ENCODE data around the gene BANP. TPM values are rescaled to one million over a fixed set of nuclear protein-coding genes. Genes with fewer than 3 reads are reported as not detected.
"Not testable (repeated sequence)": the region's sequence is repeated elsewhere in the genome, so short reads cannot be mapped to it uniquely, and the experiment has no call there.

BANP gene
- total RNA-seq, 2 donors from 2014 or later: 46.4 to 85.9 TPM

DNA sequence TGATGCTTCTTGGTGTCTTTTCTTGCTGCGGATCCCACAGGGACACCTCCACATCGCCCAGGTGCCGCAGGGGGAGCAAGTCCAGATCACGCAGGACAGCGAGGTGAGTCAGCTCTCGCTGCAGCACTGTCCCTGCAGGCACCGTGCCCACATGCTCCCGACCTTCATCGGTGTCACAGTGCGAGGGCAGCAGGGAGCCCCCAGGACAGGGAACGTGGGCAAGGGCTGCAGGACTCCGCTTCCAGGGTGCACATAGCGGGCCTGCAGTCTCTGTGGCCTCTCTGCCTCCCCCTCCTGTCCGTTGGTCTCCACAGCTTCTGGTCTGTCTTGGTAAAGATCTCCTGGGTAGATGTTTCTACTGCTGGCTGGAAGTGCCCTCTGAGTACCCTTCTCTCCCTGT is 84.1 kb downstream of the BANP start:
- no peaks in the 10 kb centered on the region for H3K27me3 Mint-ChIP-seq
- no peaks in the 10 kb centered on the region for H3K9me3 Mint-ChIP-seq
- peaks cover 88% of the 10 kb centered on the region for H3K36me3 Mint-ChIP-seq (ENCODE audit: low read depth)
- ATAC-seq (replicated peaks): no peak
- H3K4me1 Mint-ChIP-seq: no peaks in the 10 kb centered on the region
- no peak overlapping the region for H3K4me3 Mint-ChIP-seq
- H3K27ac Mint-ChIP-seq: no peak overlapping the region

DNA sequence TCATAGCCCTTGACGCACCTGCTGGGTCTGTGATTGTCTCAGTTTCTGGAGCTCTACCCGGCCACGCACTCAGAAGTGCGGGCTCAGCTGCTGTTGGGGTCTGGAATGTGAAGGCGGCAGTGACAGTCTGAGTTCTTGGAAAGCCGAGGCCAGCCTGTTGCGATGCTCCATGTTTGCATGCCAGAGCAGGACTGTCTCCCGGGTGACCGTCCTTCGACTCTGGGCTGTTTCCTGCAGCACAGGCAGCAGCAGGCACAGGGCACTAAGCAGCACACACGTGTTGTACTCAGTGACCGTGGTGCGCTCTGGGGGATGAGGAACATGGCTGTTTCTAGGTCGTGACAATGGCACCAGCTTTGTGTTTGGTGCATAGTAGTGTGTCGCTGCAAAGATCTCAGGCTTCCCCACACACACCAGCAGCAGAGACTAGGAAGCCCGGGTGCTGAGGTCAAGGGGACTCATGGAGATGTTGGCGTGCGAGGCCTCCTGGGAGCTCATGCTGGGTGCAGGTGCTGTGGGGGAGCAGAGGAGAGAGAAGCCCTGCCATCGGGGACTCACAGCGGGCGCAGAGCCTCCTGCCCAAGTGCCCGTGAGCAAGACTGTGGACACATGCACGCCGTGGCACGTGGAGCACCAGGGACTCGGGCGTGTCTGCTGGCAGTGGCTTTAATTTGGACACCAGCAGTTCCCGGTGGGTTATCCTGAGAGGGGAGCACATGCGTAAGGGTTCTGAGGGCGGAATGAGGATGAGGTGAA is 84.8 kb downstream of the BANP start:
- not testable (repeated sequence) for H3K4me3 Mint-ChIP-seq; H3K27ac Mint-ChIP-seq; H3K27me3 Mint-ChIP-seq; H3K4me1 Mint-ChIP-seq; H3K9me3 Mint-ChIP-seq; ATAC-seq (replicated peaks)
- peaks cover 89% of the 10 kb centered on the region for H3K36me3 Mint-ChIP-seq (ENCODE audit: low read depth)

DNA sequence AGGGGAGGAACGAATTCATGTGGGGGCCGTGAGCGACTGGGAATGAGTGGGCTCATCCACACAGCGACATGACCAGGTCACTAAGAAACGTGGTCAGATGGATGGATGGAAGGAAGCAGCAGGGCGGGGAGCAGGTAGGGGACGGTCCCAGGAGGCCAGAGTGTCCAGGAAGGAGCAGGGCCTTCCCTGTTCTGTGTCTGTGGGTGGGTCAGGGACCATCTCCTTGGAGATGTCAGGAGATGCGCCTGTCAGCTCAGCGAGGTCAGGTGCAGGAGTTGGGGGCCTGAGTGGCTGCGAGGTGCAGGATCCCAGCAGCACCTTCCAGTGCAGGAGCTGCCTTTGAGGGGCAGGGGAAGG is 85.4 kb downstream of the BANP start:
- not testable (repeated sequence) for H3K27me3 Mint-ChIP-seq; H3K27ac Mint-ChIP-seq; H3K4me3 Mint-ChIP-seq; H3K4me1 Mint-ChIP-seq; H3K9me3 Mint-ChIP-seq; ATAC-seq (replicated peaks)
- H3K36me3 Mint-ChIP-seq (ENCODE audit: low read depth): peaks cover 87% of the 10 kb centered on the region

DNA sequence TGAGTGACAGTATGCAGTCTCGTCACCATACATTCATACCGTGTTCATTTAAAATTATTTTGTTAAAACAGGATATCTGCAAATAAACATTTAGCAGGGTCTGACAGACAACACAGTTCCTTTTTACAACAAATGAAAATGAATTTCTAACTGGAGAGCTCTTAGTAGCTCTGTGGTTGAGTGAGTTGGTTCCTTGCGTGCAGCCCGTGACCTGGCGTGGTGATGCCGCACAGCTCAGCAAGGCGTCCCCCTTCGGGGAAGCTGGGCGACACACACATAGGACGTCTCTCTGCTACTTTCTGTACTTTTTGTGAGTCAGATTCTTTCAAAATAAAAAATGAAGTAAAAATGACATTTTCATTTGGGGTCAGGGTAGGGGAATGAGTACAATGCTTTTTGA is 86.1 kb downstream of the BANP start:
- H3K9me3 Mint-ChIP-seq; H3K4me1 Mint-ChIP-seq; H3K27ac Mint-ChIP-seq; ATAC-seq (replicated peaks); H3K27me3 Mint-ChIP-seq; H3K4me3 Mint-ChIP-seq: not testable (repeated sequence)
- peaks cover 87% of the 10 kb centered on the region for H3K36me3 Mint-ChIP-seq (ENCODE audit: low read depth)

DNA sequence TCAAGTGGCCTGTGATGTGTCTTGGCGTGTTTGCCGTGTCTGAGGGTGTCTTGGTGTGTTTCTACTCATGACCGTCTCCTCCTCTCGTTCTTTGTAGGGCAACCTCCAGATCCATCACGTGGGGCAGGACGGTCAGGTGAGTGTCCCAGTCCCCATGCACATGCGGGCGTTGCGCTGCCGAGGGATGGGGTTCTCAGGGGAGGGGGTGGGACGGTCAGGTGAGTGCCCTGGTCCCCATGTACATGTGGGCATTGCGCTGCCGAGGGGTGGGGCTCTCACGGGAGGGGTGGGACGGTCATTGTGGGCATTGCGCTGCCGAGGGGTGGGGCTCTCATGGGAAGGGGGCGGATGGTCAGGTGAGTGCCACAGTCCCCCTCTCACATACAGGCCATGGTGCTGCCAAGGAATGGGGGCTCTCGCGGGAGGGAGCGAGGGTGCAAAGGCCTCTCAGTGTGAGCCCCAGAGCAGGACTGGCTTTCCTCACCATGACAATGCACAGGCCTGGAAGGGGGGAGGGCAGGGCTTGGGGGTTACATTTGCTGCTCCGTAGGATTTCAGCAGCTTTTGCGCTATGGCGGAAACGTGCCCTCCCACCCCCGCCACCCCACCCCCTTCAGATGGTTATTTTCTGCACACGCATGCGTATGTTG is 86.8 kb downstream of the BANP start:
- ATAC-seq (replicated peaks); H3K27ac Mint-ChIP-seq; H3K9me3 Mint-ChIP-seq; H3K4me1 Mint-ChIP-seq; H3K27me3 Mint-ChIP-seq; H3K4me3 Mint-ChIP-seq: not testable (repeated sequence)
- H3K36me3 Mint-ChIP-seq (ENCODE audit: low read depth): peaks cover 84% of the 10 kb centered on the region

DNA sequence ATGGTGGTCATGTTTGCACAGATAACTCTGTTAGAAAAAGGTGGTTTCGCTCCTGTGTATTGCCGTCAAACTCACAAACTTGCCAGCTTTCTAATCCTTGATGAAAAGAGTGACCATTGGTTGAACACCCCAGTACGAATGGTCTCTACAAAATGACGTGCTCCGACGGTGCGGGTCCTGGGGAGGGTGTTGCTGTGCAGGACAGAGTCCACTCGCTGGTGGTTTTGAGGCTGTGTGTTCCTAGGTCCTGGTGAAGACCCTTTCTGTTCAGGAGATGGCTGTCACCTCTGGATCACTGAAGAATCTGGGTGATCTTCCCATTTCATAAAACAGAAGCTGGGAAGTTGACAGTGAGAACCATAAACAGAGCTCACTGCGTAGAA is 87.3 kb downstream of the BANP start:
- ATAC-seq (replicated peaks); H3K4me1 Mint-ChIP-seq; H3K27me3 Mint-ChIP-seq; H3K27ac Mint-ChIP-seq; H3K4me3 Mint-ChIP-seq; H3K9me3 Mint-ChIP-seq: not testable (repeated sequence)
- H3K36me3 Mint-ChIP-seq (ENCODE audit: low read depth): peaks cover 84% of the 10 kb centered on the region

DNA sequence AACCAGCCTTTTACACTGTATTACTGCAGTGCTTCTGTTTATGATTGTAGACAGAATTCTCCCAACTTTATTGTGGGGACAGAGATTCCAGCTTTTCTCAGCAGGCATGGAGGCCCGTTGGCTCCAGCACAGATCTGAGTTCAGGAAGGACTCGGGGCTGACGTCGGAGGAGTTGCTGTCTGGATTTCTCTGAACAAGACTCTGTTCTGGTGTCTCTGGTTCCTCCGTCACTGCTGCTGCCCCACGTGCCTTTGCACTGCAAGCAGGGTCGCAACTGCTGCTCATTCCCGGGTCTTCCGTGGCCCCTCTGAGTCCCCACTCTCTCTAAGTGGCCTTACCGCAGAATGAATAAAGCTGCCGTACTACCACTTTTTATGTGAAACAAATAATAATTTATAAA is 88.4 kb downstream of the BANP start:
- H3K4me3 Mint-ChIP-seq: no peak overlapping the region
- no peak overlapping the region for H3K27ac Mint-ChIP-seq
- peaks cover 4% of the 10 kb centered on the region for H3K4me1 Mint-ChIP-seq
- H3K36me3 Mint-ChIP-seq (ENCODE audit: low read depth): peaks cover 83% of the 10 kb centered on the region
- ATAC-seq (replicated peaks): no peak
- no peaks in the 10 kb centered on the region for H3K9me3 Mint-ChIP-seq
- no peaks in the 10 kb centered on the region for H3K27me3 Mint-ChIP-seq

DNA sequence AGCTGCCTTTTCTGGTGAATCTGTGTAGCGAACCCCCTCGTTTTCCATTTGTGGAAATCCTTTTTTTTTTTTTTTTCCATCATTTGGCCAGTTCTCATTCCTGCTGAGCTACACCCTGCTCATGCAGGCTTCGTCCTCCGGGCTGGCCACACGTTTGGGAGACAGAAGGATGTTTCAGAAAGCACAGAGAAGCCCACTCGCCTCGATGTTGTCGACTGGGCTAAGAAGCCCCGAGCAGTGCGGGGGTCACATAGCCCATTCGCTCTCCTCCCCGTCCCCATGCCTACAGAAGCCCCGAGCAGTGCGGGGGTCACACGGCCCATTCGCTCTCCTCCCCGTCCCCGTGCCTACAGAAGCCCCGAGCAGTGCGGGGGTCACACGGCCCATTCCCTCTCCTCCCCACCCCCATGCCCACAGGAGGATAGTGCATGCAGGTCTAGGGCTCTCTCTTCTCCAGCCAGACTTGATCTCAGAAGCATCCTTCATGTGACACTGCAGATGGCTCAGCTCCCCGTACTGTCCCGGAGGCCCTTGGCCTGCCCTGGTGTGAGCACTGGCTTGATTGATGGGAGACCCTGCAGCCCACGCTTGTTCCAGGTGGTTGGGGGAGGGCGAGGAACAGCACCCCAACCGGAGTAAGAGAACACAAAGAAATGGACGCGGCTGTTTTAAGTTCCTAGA is 89.1 kb downstream of the BANP start:
- ATAC-seq (replicated peaks); H3K4me3 Mint-ChIP-seq; H3K27me3 Mint-ChIP-seq; H3K9me3 Mint-ChIP-seq; H3K27ac Mint-ChIP-seq; H3K4me1 Mint-ChIP-seq: not testable (repeated sequence)
- peaks cover 75% of the 10 kb centered on the region for H3K36me3 Mint-ChIP-seq (ENCODE audit: low read depth)

DNA sequence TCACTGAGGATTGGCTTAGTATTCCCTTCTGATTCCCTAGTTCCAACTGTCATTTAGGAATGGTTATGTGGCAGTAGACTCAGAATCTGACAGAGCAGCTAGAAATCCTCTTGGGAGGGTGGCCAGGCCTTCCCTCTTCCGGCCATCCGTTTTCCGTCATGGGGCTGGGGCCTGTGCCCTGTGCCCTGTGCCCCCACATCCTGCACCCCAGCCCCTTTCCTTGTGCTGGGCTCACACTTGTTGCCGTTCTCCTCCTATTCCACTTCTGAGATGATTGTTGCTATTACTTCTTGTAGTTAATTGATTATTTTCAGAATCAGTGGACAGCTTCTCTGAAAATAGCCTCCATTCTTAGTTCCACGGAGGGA is 89.6 kb downstream of the BANP start:
- not testable (repeated sequence) for H3K27ac Mint-ChIP-seq; H3K4me1 Mint-ChIP-seq; H3K4me3 Mint-ChIP-seq; H3K27me3 Mint-ChIP-seq; ATAC-seq (replicated peaks); H3K9me3 Mint-ChIP-seq
- peaks cover 70% of the 10 kb centered on the region for H3K36me3 Mint-ChIP-seq (ENCODE audit: low read depth)

DNA sequence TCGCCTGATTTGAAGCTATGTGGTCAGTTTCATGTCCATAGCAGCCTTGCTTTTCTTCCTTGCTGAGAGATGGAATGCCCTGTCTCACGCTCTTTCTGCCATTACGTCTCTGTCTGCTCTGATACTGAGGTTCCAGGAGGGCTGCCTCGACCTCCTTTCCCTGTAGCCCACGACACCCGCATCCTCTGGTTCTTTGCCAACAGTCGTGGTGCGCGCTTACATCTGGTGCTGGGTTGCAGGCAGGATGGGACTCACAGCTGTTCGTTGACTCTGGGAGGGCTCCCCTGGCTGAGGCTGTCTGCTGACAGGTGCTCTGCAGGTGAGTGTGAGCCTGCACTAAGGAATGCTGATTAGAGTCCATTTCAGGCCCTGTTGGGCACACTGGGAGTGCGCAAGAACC is 90.3 kb downstream of the BANP start:
- H3K4me3 Mint-ChIP-seq: not testable (repeated sequence)
- peak overlapping the region; percentile 47 for H3K27ac Mint-ChIP-seq

DNA sequence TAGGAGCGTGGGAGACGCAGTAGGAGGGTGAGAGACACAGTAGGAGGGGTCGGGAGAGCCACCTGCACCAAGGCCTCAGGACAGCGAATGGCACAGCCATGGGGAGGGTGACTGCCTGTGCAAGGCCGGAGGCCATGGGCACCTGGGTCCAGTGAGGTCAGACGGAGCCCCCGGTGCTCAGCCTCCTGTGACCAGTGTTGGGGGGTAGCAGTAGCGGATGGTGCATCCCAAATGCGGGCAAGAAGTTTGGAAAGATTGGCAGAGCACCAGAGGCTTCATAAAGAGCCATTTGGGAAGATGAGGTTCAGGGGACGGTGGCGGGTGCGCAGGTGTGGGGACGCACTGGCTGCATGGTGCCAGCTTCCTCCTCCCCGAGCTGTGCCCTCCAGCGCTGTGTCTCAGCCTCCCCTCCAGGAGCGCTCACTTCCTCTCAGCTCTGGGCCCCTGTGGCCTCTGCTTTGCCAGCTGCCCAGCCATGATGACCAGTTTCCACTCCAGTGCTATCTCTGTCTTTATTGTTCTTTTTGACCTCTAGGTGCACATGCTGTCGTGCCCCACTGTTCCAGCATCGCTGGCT is 90.8 kb downstream of the BANP start:
- H3K4me1 Mint-ChIP-seq; H3K4me3 Mint-ChIP-seq; ATAC-seq (replicated peaks); H3K27me3 Mint-ChIP-seq; H3K9me3 Mint-ChIP-seq: not testable (repeated sequence)
- peak overlapping the region; percentile 47 for H3K27ac Mint-ChIP-seq
- H3K36me3 Mint-ChIP-seq (ENCODE audit: low read depth): peaks cover 59% of the 10 kb centered on the region

More for the DNA sequence above, 90.3 kb downstream of the BANP start:
- H3K9me3 Mint-ChIP-seq; ATAC-seq (replicated peaks); H3K4me1 Mint-ChIP-seq; H3K27me3 Mint-ChIP-seq: not testable (repeated sequence)
- H3K36me3 Mint-ChIP-seq (ENCODE audit: low read depth): peaks cover 64% of the 10 kb centered on the region

DNA sequence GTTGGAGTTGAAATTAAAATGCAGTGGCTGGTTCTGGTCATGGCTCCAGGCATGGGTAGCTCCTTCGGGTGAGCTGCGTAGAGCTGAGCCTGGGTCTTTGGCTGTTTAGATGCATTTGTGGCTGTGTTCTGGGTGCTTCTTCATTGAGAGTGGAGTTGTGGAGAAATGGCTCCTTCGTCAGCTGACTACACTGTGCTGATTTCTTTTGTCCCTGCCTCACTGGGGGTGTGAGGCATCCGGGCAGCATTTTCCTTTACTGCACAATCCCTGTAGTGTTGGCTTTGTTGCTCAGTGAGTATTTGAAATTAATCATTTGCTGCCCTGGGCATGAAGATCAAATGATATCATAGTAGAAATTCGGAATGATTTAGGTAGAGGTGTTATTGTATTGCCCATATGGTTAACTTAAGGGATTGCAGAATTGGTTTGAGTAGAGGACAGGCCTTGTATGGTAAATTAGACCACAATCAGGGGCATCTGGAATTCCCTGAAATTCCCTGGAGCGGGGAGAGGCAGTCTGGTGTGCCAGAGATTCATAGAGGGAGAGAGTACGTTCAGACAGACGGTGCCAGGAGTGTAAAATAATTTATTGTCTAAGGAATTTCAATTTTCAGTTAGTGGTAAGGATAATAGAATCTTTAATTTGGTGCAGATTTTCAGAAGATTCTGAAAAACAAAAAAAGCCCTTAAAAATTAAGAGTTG is 92.1 kb downstream of the BANP start:
- ATAC-seq (replicated peaks); H3K27me3 Mint-ChIP-seq; H3K27ac Mint-ChIP-seq; H3K9me3 Mint-ChIP-seq; H3K4me3 Mint-ChIP-seq; H3K4me1 Mint-ChIP-seq: not testable (repeated sequence)
- peaks cover 57% of the 10 kb centered on the region for H3K36me3 Mint-ChIP-seq (ENCODE audit: low read depth)

DNA sequence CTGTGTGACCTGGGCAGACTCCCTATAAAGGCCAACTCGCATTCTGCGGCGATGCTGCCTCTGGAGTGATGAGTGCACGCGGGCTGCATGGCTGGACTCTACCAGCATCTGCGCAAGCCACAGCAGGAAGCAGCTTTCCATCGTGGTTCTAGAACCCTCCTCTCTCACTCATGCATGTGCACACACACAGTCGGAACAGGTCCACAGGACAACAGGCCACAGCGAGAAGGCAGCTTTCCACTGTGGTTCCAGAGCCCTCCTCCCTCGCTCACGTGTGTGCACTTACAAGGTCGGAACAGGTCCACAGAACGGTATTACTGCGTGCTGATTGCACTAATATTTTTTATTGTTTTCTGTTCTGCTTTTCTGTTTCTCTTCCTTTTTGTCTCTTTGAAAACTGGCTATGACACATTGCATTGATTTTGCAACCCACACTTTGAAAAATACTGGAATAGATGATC is 92.9 kb downstream of the BANP start:
- not testable (repeated sequence) for H3K4me3 Mint-ChIP-seq; H3K27me3 Mint-ChIP-seq; H3K9me3 Mint-ChIP-seq; H3K4me1 Mint-ChIP-seq; H3K27ac Mint-ChIP-seq; ATAC-seq (replicated peaks)
- H3K36me3 Mint-ChIP-seq (ENCODE audit: low read depth): peaks cover 61% of the 10 kb centered on the region

DNA sequence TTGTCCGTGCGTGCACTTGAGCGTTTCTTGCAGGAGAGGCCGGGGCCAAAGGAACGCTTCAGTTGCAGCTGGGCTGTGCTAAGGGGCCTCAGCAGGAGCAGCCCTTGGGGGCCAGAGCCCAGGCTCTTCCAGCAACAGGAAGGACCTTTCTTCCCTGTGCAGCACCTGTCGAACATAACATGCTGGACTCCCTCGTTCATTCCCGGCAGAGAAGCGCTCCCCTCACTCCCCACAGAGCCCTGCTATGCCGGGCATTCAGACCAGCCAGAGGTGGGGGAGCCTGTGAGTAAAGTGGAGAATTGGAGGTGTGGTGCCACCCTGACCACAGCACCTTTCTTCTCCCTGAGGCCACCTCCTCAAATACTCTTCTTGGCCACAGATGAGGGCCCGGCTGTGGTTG is 94.1 kb downstream of the BANP start:
- H3K27ac Mint-ChIP-seq; H3K9me3 Mint-ChIP-seq; ATAC-seq (replicated peaks); H3K27me3 Mint-ChIP-seq; H3K4me1 Mint-ChIP-seq; H3K4me3 Mint-ChIP-seq: not testable (repeated sequence)
- peaks cover 64% of the 10 kb centered on the region for H3K36me3 Mint-ChIP-seq (ENCODE audit: low read depth)

All from activated T-helper 17 cell treated with anti-CD3 and anti-CD28 coated beads, Interleukin-2, amount 50 U/mL, for 72 hours (primary cell).